ENCODE measurements around the gene ZNF518B. TPM values are rescaled to one million over a fixed set of nuclear protein-coding genes. Genes with fewer than 3 reads are reported as not detected.
A peak's percentile ranks its signal among the peaks of the same experiment; 100 is the strongest.

ZNF518B gene
- total and polyA plus RNA-seq, 9 of the 15 experiments (the other 6 are each of a cell fraction or from before 2014, with no cell fraction given), result 13.1 to 48.9 (median 37.5) TPM

- TF ChIP-seq RNF219 (CRISPR knock-in tag; IDR thresholded peaks at IDR 0.05) (no peak), E2F8 (IDR thresholded peaks at IDR 0.05; ENCODE audit: low read depth, partially characterized antibody) (peak; percentile 47), RBM17 (IDR thresholded peaks at IDR 0.05; ENCODE audit: borderline replicate concordance, low read depth, low read length) (no peak), CEBPZ (IDR thresholded peaks at IDR 0.05; ENCODE audit: borderline replicate concordance, low read depth, low read length) (no peak), SMC3 (conservative IDR thresholded peaks at IDR 0.05; ENCODE audit: insufficient read depth, low read depth, low read length) (peak; percentile 84), NR2C1 (IDR thresholded peaks at IDR 0.05) (no peak), NR2C1 (tag; IDR thresholded peaks at IDR 0.05) (peak; percentile 33; the same call in 1 of the 2 replicates), MAFG (tag; conservative IDR thresholded peaks at IDR 0.05) (peak; percentile 42; the same call in 1 of the 2 replicates), ID3 (CRISPR knock-in tag; IDR thresholded peaks at IDR 0.05) (no peak), ID3 (tag; IDR thresholded peaks at IDR 0.05) (0 out of 2 replicates have a peak, but pooled peaks have one; percentile 22), ZNF239 (CRISPR knock-in tag; IDR thresholded peaks at IDR 0.05) (no peak), ZNF197 (CRISPR knock-in tag; IDR thresholded peaks at IDR 0.05; ENCODE audit: low read depth) (peak; percentile 66; the same call in 1 of the 2 replicates), ZBTB8A (IDR thresholded peaks at IDR 0.05; ENCODE audit: partially characterized antibody) (no peak), ZNF766 (CRISPR knock-in tag; conservative IDR thresholded peaks at IDR 0.05) (peak; percentile 58; the same call in 1 of the 2 replicates), MEIS2 (IDR thresholded peaks at IDR 0.05; ENCODE audit: partially characterized antibody) (no peak), MECOM (CRISPR knock-in tag; IDR thresholded peaks at IDR 0.05) (peak; percentile 26; the same call in 1 of the 2 replicates), ATF7 (IDR thresholded peaks at IDR 0.05) (peak; percentile 20; the same call in 1 of the 2 replicates), SREBF2 (CRISPR knock-in tag; IDR thresholded peaks at IDR 0.05) (no peak)
Observed at GRCh38 chr4:10403633-10404445, 53.4 kb downstream of the ZNF518B start (continued).

Measured in K562 (cell line).